Muscle layer of colon (tissue), 2 donors: ENCODE data around the gene C22orf31.
"Not testable (repeated sequence)": the region's sequence is repeated elsewhere in the genome, so short reads cannot be mapped to it uniquely, and the experiment has no call there.

Experiments used
- H3K27ac ChIP-seq: one replicate; pipeline ENCODE4 v1.7.0; 2013; ENCODE audit warnings: low read depth, mild to moderate bottlenecking, low read length, moderate library complexity
- H3K27me3 ChIP-seq, 2 donors: one replicate each; pipeline ENCODE4 v1.7.0; 2013; ENCODE audit warnings: low read length in 2 of 2, mild to moderate bottlenecking in 2 of 2; ENCODE audit not compliant: insufficient read depth in 2 of 2, control insufficient read depth in 1 of 2
- H3K36me3 ChIP-seq: one replicate; pipeline ENCODE4 v1.7.0; 2013; ENCODE audit warnings: mild to moderate bottlenecking, low read length; ENCODE audit not compliant: insufficient read depth
- H3K4me1 ChIP-seq: one replicate; pipeline ENCODE4 v1.7.0; 2013; ENCODE audit warnings: mild to moderate bottlenecking, low read length; ENCODE audit not compliant: insufficient read depth
- H3K4me3 ChIP-seq, 2 donors: one replicate each; pipeline ENCODE4 v1.7.0; 2013; ENCODE audit warnings: low read length in 2 of 2, low read depth in 1 of 2, mild to moderate bottlenecking in 1 of 2, moderate library complexity in 1 of 2
- H3K9ac ChIP-seq: one replicate; pipeline ENCODE4 v1.7.0; 2013; ENCODE audit warnings: low read length
- H3K9me3 ChIP-seq: one replicate; pipeline ENCODE4 v1.7.0; 2013; ENCODE audit warnings: mild to moderate bottlenecking, low read length
- donor health status: abdominal sarcoma.
- donor health status: Adenocarcinoma of cecum.

C22orf31 gene

GRCh38 chr22:29093501-29094300 is 32.1 kb upstream of the C22orf31 start:
- Histone ChIP-seq H3K27ac (no peak overlapping the region), H3K4me1 (peaks cover 14% of the 10 kb centered on the region), H3K4me3 (no peak overlapping the region), H3K9me3 (no peaks in the 10 kb centered on the region), H3K36me3 (no peaks in the 10 kb centered on the region), H3K9ac (no peak overlapping the region), H3K27me3 (no peaks in the 10 kb centered on the region)

GRCh38 chr22:29093030-29093429 is 31.4 kb upstream of the C22orf31 start:
- Histone ChIP-seq H3K9ac (no peak overlapping the region), H3K27me3 (no peaks in the 10 kb centered on the region), H3K36me3 (no peaks in the 10 kb centered on the region), H3K4me3 (no peak overlapping the region), H3K27ac (no peak overlapping the region), H3K9me3 (no peaks in the 10 kb centered on the region), H3K4me1 (peaks cover 14% of the 10 kb centered on the region)

DNA sequence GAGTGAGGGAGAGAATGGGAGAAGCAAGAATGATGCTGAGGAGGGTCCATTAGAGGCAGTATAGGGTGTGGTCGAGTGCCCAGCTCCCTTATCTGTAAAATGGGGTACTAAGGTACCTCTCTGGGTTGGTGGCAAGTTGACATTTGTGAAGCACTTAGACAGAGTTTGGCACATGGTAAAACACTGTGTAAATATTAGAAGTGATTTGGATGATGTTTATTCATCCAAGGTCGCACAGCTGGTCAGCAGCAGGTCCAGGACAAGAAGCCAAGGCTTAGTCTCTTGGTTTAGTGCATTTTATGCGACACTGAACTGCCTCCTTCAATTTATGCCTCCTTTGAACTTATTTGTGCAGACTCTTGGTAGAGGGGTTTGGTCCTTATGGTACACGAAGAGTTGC is 30.6 kb upstream of the C22orf31 start:
- H3K36me3 ChIP-seq, result no peaks in the 10 kb centered on the region
- no peak overlapping the region for H3K27ac ChIP-seq
- no peak overlapping the region for H3K4me3 ChIP-seq
- no peaks in the 10 kb centered on the region for H3K9me3 ChIP-seq
- no peaks in the 10 kb centered on the region for H3K27me3 ChIP-seq
- peaks cover 14% of the 10 kb centered on the region for H3K4me1 ChIP-seq
- no peak overlapping the region for H3K9ac ChIP-seq

- H3K36me3 ChIP-seq, result no peaks in the 10 kb centered on the region
- peaks cover 14% of the 10 kb centered on the region for H3K4me1 ChIP-seq
- H3K27ac ChIP-seq, result no peak overlapping the region
- H3K9ac ChIP-seq, result no peak overlapping the region
- H3K27me3 ChIP-seq, result no peaks in the 10 kb centered on the region
- no peak overlapping the region for H3K4me3 ChIP-seq
- H3K9me3 ChIP-seq, result no peaks in the 10 kb centered on the region
These were observed 28.4 kb upstream of the C22orf31 start for GRCh38 chr22:29090039-29090438.

DNA sequence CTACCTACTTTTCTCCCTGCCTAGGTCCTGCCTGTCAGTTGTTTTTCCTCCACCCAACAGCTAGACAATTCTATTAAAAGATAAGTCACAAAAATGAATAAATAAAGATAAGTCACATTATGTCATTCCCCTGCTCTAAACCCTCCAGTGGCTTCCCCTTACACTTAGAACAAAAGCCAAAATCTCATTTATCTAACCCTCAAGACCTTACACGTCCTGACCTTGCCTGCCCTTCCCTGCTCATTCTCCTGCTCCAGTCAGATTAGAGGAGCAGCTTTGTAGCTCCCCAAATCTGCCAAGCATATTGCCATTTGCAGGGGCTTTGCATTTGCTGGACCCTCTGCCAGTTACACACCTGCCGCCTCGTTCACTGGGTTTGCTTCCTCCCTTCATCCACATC is 27.9 kb upstream of the C22orf31 start:
- H3K4me1 ChIP-seq, result peaks cover 14% of the 10 kb centered on the region
- no peaks in the 10 kb centered on the region for H3K36me3 ChIP-seq
- no peak overlapping the region for H3K4me3 ChIP-seq
- no peaks in the 10 kb centered on the region for H3K27me3 ChIP-seq
- no peak overlapping the region for H3K9ac ChIP-seq
- H3K9me3 ChIP-seq, result no peaks in the 10 kb centered on the region
- no peak overlapping the region for H3K27ac ChIP-seq

DNA sequence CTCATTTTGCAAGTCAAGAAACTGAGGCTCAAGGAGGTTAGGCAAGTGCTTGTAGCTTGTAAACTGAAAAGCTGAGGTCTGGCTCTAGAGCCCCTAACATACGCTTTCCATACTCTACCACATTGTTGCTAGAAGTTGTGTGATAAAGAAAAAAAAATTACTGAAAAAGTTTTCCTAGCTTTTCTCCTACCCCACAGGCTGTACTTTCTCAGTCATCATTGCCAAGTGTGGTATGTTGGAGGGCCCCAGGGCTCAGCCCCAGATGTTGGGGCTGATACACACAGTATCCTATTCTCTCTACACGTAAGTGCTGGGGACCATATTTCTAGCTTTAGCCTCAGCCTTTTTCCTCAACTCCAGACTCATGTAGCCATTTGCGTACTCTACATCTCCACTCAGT is 27.2 kb upstream of the C22orf31 start:
- Histone ChIP-seq H3K9me3 (no peaks in the 10 kb centered on the region), H3K4me1 (peaks cover 8% of the 10 kb centered on the region), H3K36me3 (no peaks in the 10 kb centered on the region), H3K27ac (no peak overlapping the region), H3K9ac (no peak overlapping the region), H3K27me3 (no peaks in the 10 kb centered on the region), H3K4me3 (no peak overlapping the region)

DNA sequence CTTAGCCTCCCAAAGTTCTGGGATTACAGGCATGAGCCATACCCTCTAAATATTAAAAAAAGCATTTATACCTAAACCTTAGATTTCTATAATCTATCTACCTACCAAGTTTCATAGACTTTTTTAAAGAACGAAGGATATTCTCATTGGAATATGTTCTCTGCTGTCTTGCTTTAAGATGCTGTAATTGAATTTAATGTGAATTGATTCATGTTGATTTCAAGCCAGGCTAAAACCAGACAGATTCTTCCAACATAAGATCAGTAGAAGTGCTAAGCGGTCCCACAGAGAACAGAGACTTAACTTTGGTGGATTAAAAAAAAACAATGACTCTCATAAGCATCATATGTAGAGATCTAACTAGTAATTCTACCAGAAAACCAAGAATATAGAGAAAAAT is 25.4 kb upstream of the C22orf31 start:
- Histone ChIP-seq H3K4me1 (no peaks in the 10 kb centered on the region), H3K9me3 (no peaks in the 10 kb centered on the region), H3K9ac (no peak overlapping the region), H3K36me3 (no peaks in the 10 kb centered on the region), H3K27ac (no peak overlapping the region), H3K27me3 (no peaks in the 10 kb centered on the region), H3K4me3 (no peak overlapping the region)

GRCh38 chr22:29083933-29084591 is 22.4 kb upstream of the C22orf31 start:
- Histone ChIP-seq H3K36me3 (no peaks in the 10 kb centered on the region), H3K9ac (no peak overlapping the region), H3K27ac (no peak overlapping the region), H3K27me3 (no peaks in the 10 kb centered on the region), H3K4me1 (peaks cover 10% of the 10 kb centered on the region), H3K9me3 (no peaks in the 10 kb centered on the region), H3K4me3 (no peak overlapping the region)

GRCh38 chr22:29083576-29083932 is 21.9 kb upstream of the C22orf31 start:
- H3K9ac ChIP-seq, H3K36me3 ChIP-seq, H3K27ac ChIP-seq, H3K4me3 ChIP-seq, H3K27me3 ChIP-seq, H3K9me3 ChIP-seq: not testable (repeated sequence)
- H3K4me1 ChIP-seq, result peaks cover 11% of the 10 kb centered on the region

DNA sequence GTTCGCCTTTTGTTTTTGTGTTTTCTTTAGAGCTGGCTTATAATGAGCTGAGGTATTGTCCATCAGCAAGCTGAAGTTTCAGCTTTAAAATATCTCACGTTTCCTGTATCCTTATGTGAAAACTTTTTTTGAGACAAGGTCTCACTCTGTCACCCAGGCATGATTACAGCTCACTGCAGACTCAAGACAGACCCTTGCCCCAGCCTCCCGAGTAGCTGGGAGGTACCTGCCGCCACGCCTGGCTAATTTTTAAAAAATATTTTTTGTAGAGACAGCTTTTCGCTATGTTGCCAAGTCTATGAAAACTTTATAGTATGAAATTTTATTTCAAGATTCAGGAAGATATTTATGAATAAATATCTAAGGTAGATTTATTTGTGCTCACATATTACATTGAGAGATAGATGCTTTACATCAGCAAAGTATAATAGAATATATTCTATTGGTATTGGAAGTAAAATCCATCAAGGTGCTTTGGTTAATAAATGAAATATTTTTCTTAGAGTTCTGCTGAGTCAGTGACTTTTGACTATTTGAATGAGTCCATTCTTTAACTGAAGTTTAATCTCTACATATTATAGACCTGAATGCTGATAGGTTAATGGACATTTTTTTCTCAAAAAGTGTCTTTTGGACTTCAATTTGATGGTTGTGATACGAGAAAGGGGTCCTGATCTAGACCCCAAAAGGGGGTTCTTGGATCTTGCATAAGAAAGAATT is 21.4 kb upstream of the C22orf31 start:
- Histone ChIP-seq H3K9ac (no peak overlapping the region), H3K9me3 (no peaks in the 10 kb centered on the region), H3K36me3 (no peaks in the 10 kb centered on the region), H3K4me1 (peaks cover 11% of the 10 kb centered on the region), H3K4me3 (no peak overlapping the region), H3K27ac (no peak overlapping the region), H3K27me3 (no peaks in the 10 kb centered on the region)

DNA sequence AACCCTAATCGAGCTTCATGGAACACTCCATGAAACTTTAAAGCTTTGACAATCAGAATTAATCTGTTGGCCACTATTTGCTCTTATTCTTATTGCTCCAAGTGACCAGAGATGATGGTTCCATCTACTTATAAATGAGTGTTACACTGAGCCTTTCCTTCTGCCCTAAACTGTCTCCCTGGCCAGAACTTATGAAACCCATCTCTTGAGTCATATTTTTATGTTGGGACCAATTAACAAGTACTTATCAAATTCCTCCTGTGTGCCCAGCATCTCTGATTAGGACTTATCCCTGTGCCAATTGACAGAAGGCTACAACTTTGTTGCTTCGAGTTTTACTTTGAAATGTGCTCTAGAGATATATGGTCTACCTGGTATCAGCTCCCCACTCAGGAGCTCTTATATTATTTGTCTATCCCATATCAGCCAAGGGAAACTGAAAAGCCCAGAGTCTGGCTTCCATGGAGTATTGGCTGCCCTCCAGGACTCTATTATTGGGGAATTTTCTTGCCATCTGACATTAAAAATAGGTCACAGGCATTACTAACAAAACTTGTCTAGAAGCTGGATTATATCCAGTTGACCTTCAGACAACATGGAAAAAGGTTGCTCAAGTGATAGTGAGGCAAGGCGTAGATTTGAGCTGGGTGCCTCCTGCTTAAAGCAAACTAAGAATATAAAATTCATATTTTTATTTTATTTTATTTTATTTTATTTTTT is 20.0 kb upstream of the C22orf31 start:
- no peaks in the 10 kb centered on the region for H3K9me3 ChIP-seq
- no peaks in the 10 kb centered on the region for H3K27me3 ChIP-seq
- H3K4me1 ChIP-seq, result peaks cover 11% of the 10 kb centered on the region
- no peak overlapping the region for H3K4me3 ChIP-seq
- H3K36me3 ChIP-seq, result no peaks in the 10 kb centered on the region
- no peak overlapping the region for H3K9ac ChIP-seq
- no peak overlapping the region for H3K27ac ChIP-seq
